ENCODE data around the gene ERG28.

DNA sequence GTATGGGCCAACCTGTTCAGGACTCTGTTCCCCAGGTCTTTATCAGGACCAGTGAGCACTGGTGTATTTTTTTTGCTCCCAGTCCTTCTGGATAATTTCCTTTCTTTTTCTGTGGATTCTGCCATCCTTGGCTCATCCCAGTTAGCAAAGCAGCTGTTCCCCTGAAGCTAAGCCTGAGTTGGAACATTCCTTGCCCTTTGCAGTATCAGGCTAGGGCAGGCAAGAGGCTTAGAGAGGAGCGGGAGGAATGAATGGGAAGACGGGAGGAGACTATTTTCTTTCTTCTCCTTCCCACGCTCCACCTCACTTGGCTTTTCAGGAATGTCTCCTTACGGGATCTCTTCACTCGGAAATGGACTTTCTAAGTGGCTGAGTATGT is 29.2 kb downstream of the ERG28 start:
- no peak for TF ChIP-seq POLR2AphosphoS5 (IDR thresholded peaks at IDR 0.05; ENCODE audit: low read depth)
- TF ChIP-seq, protein P1, sequence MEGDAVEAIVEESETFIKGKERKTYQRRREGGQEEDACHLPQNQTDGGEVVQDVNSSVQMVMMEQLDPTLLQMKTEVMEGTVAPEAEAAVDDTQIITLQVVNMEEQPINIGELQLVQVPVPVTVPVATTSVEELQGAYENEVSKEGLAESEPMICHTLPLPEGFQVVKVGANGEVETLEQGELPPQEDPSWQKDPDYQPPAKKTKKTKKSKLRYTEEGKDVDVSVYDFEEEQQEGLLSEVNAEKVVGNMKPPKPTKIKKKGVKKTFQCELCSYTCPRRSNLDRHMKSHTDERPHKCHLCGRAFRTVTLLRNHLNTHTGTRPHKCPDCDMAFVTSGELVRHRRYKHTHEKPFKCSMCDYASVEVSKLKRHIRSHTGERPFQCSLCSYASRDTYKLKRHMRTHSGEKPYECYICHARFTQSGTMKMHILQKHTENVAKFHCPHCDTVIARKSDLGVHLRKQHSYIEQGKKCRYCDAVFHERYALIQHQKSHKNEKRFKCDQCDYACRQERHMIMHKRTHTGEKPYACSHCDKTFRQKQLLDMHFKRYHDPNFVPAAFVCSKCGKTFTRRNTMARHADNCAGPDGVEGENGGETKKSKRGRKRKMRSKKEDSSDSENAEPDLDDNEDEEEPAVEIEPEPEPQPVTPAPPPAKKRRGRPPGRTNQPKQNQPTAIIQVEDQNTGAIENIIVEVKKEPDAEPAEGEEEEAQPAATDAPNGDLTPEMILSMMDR (IDR thresholded peaks at IDR 0.05; ENCODE audit: insufficient read depth, low read length) = no peak
- TF ChIP-seq SPI1 (IDR thresholded peaks at IDR 0.05; ENCODE audit: borderline replicate concordance, low read depth) = no peak

Measured in HL-60 (cell line).